Ecto neural progenitor cell (in vitro differentiated cells): ENCODE data around the gene MX1.

ENCODE experiments used
- DNase-seq: peaks from one replicate; pipeline ENCODE4 v3.0.0-alpha.2; 2018; ENCODE audit warnings: low spot score

The MX1 gene

GRCh38 chr21:41491412-41491811 lies 65.4 kb downstream of the MX1 start:
- DNase-seq = no peak

- DNase-seq = no peak
Observed at GRCh38 chr21:41494242-41494641, 68.2 kb downstream of the MX1 start.

- DNase-seq = no peak
Observed at GRCh38 chr21:41497008-41497407, 71.0 kb downstream of the MX1 start.

- no peak for DNase-seq
Observed at GRCh38 chr21:41497788-41498187, 71.7 kb downstream of the MX1 start.

- no peak for DNase-seq
Observed at GRCh38 chr21:41499920-41500319, 73.9 kb downstream of the MX1 start.

- no peak for DNase-seq
Observed at GRCh38 chr21:41500363-41500762, 74.3 kb downstream of the MX1 start.

- DNase-seq = no peak
Observed at GRCh38 chr21:41500931-41501381, 74.9 kb downstream of the MX1 start.

GRCh38 chr21:41501919-41502318 lies 75.9 kb downstream of the MX1 start:
- DNase-seq = no peak

GRCh38 chr21:41503331-41503730 lies 77.3 kb downstream of the MX1 start:
- no peak for DNase-seq

GRCh38 chr21:41504030-41504429 lies 78.0 kb downstream of the MX1 start:
- DNase-seq = no peak

GRCh38 chr21:41506005-41506594 lies 80.1 kb downstream of the MX1 start:
- DNase-seq = no peak

GRCh38 chr21:41506611-41507520 lies 80.8 kb downstream of the MX1 start:
- DNase-seq = peak; percentile 68

GRCh38 chr21:41507521-41508414 lies 81.7 kb downstream of the MX1 start, which contains the start of gene TMPRSS2:
Gene TMPRSS2, minus strand, starts transcription at chr21:41508158. Its CDS starts 10,025 bp downstream, at chr21:41498133.
- DNase-seq = peak; percentile 74

GRCh38 chr21:41508415-41509144 lies 82.5 kb downstream of the MX1 start:
- peak; percentile 58 for DNase-seq
